ENCODE data around the gene NEB.

The NEB gene

GRCh38 chr2:151765760-151766410 lies 31.6 kb upstream of the NEB start:
- H3K4ac ChIP-seq (ENCODE audit: low read depth, low read length) = no peak overlapping the region
- H4K5ac ChIP-seq (ENCODE audit: low read length) = no peak overlapping the region
- no peak overlapping the region for H3K4me3 ChIP-seq (ENCODE audit: low read length)
- no peak overlapping the region for H4K8ac ChIP-seq (ENCODE audit: low read depth, low read length)
- peaks cover 2% of the 10 kb centered on the region for H3K4me1 ChIP-seq (ENCODE audit: control insufficient read depth, low read depth, low read length)
- H3K23ac ChIP-seq (ENCODE audit: low read length) = no peak overlapping the region
- H3K27ac ChIP-seq (ENCODE audit: low read depth, low read length) = no peak overlapping the region
- H2BK120ac ChIP-seq (ENCODE audit: low read depth, low read length) = no peak overlapping the region
- H2BK15ac ChIP-seq (replicated peaks; ENCODE audit: low read depth) = no peak overlapping the region
- H3K4me2 ChIP-seq (ENCODE audit: low read length) = no peak overlapping the region
- no peaks in the 10 kb centered on the region for H3K79me1 ChIP-seq (ENCODE audit: low read length)
- no peak overlapping the region for H3K9ac ChIP-seq (ENCODE audit: low read length)
- no peaks in the 10 kb centered on the region for H3K79me2 ChIP-seq (ENCODE audit: control insufficient read depth, insufficient read depth, low read length)
- no peak overlapping the region for H2AK5ac ChIP-seq (ENCODE audit: low read length)
- no peaks in the 10 kb centered on the region for H3K36me3 ChIP-seq (ENCODE audit: control insufficient read depth, insufficient read depth, low read length)
- WGBS (ENCODE audit: extremely low coverage, insufficient coverage, low lambda C conversion rate) = no CpG with 5 or more reads among the region's 10 CpGs
- H3K27me3 ChIP-seq (ENCODE audit: insufficient read depth, low read length, poor library complexity) = no peaks in the 10 kb centered on the region
- no peak overlapping the region for H3K18ac ChIP-seq (ENCODE audit: low read length)
- no peak overlapping the region for H3K56ac ChIP-seq (ENCODE audit: low read length)
- no peak for DNase-seq
- no peak overlapping the region for H2BK5ac ChIP-seq (ENCODE audit: low read length)

- no peaks in the 10 kb centered on the region for H3K27me3 ChIP-seq (ENCODE audit: insufficient read depth, low read length, poor library complexity)
- no peak overlapping the region for H3K4ac ChIP-seq (ENCODE audit: low read depth, low read length)
- H3K56ac ChIP-seq (ENCODE audit: low read length) = no peak overlapping the region
- H3K23ac ChIP-seq (ENCODE audit: low read length) = no peak overlapping the region
- H3K4me1 ChIP-seq (ENCODE audit: control insufficient read depth, low read depth, low read length) = peaks cover 2% of the 10 kb centered on the region
- H4K5ac ChIP-seq (ENCODE audit: low read length) = no peak overlapping the region
- no peak overlapping the region for H2BK120ac ChIP-seq (ENCODE audit: low read depth, low read length)
- no peak overlapping the region for H3K4me3 ChIP-seq (ENCODE audit: low read length)
- no peak overlapping the region for H2BK5ac ChIP-seq (ENCODE audit: low read length)
- H3K79me2 ChIP-seq (ENCODE audit: control insufficient read depth, insufficient read depth, low read length) = no peaks in the 10 kb centered on the region
- no peak overlapping the region for H3K9ac ChIP-seq (ENCODE audit: low read length)
- WGBS (ENCODE audit: extremely low coverage, insufficient coverage, low lambda C conversion rate) = no CpG with 5 or more reads among the region's 3 CpGs
- H3K4me2 ChIP-seq (ENCODE audit: low read length) = no peak overlapping the region
- DNase-seq = no peak
- H3K18ac ChIP-seq (ENCODE audit: low read length) = no peak overlapping the region
- no peaks in the 10 kb centered on the region for H3K36me3 ChIP-seq (ENCODE audit: control insufficient read depth, insufficient read depth, low read length)
- no peak overlapping the region for H3K27ac ChIP-seq (ENCODE audit: low read depth, low read length)
- no peaks in the 10 kb centered on the region for H3K79me1 ChIP-seq (ENCODE audit: low read length)
- H4K8ac ChIP-seq (ENCODE audit: low read depth, low read length) = no peak overlapping the region
- no peak overlapping the region for H2BK15ac ChIP-seq (replicated peaks; ENCODE audit: low read depth)
- no peak overlapping the region for H2AK5ac ChIP-seq (ENCODE audit: low read length)
Measured at GRCh38 chr2:151762694-151763093, 28.4 kb upstream of the NEB start.

DNA sequence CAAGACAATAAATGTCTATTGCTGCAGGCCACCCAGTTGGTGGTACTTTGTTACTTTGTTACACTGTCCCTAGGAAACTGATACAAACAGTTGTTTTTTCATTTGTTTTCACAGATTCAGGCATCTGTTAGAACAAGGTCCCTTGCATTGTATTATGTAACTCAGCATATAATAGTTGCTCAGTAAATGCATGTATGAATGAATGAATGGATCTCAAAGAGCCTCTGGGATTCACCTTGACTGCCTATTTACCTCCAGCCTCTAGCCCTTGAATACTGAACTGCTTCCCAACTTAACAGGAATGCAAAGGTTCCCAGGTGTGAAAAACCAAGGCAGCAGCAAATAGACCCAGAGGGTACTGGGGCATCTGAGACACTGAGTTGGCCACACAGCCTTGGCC lies 27.4 kb upstream of the NEB start:
- Histone ChIP-seq H2AK5ac (ENCODE audit: low read length) (no peak overlapping the region), H3K4ac (ENCODE audit: low read depth, low read length) (no peak overlapping the region), H2BK15ac (replicated peaks; ENCODE audit: low read depth) (no peak overlapping the region), H3K27me3 (ENCODE audit: insufficient read depth, low read length, poor library complexity) (no peaks in the 10 kb centered on the region), H2BK120ac (ENCODE audit: low read depth, low read length) (no peak overlapping the region), H3K9ac (ENCODE audit: low read length) (no peak overlapping the region), H3K4me1 (ENCODE audit: control insufficient read depth, low read depth, low read length) (peaks cover 2% of the 10 kb centered on the region), H3K79me2 (ENCODE audit: control insufficient read depth, insufficient read depth, low read length) (no peaks in the 10 kb centered on the region), H3K79me1 (ENCODE audit: low read length) (no peaks in the 10 kb centered on the region), H4K8ac (ENCODE audit: low read depth, low read length) (no peak overlapping the region), H3K4me3 (ENCODE audit: low read length) (no peak overlapping the region), H4K5ac (ENCODE audit: low read length) (no peak overlapping the region), H3K4me2 (ENCODE audit: low read length) (no peak overlapping the region), H3K56ac (ENCODE audit: low read length) (no peak overlapping the region), H2BK5ac (ENCODE audit: low read length) (no peak overlapping the region), H3K18ac (ENCODE audit: low read length) (no peak overlapping the region), H3K27ac (ENCODE audit: low read depth, low read length) (no peak overlapping the region), H3K23ac (ENCODE audit: low read length) (no peak overlapping the region), H3K36me3 (ENCODE audit: control insufficient read depth, insufficient read depth, low read length) (no peaks in the 10 kb centered on the region)
- no peak for DNase-seq

DNA sequence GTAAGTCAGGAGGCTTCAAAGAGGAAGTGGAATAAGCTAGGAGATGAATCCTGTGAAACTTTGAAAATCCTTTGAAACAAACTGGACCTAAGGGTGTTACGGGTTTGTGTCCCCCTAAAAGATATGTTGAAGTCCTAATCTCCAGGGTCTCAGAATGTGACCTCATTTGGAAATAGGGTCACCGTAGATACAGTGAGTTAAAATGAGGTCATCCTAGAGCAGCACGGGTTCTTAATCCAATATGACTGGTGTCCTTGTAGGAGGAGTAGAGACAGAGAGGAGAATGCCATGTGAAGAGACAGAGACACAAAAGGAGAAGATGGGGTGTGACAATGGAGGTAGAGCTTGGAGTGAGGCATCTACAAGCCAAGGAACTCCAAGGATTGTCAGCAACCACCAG lies 26.9 kb upstream of the NEB start:
- H3K56ac ChIP-seq (ENCODE audit: low read length) = no peak overlapping the region
- H3K18ac ChIP-seq (ENCODE audit: low read length) = no peak overlapping the region
- no peaks in the 10 kb centered on the region for H3K79me1 ChIP-seq (ENCODE audit: low read length)
- no peak overlapping the region for H4K8ac ChIP-seq (ENCODE audit: low read depth, low read length)
- H2AK5ac ChIP-seq (ENCODE audit: low read length) = no peak overlapping the region
- DNase-seq = no peak
- peaks cover 2% of the 10 kb centered on the region for H3K4me1 ChIP-seq (ENCODE audit: control insufficient read depth, low read depth, low read length)
- WGBS (ENCODE audit: extremely low coverage, insufficient coverage, low lambda C conversion rate) = no CpG with 5 or more reads among the region's 3 CpGs
- H3K4me2 ChIP-seq (ENCODE audit: low read length) = no peak overlapping the region
- H3K23ac ChIP-seq (ENCODE audit: low read length) = no peak overlapping the region
- H3K79me2 ChIP-seq (ENCODE audit: control insufficient read depth, insufficient read depth, low read length) = no peaks in the 10 kb centered on the region
- no peak overlapping the region for H3K4me3 ChIP-seq (ENCODE audit: low read length)
- no peak overlapping the region for H2BK5ac ChIP-seq (ENCODE audit: low read length)
- H4K5ac ChIP-seq (ENCODE audit: low read length) = no peak overlapping the region
- no peaks in the 10 kb centered on the region for H3K36me3 ChIP-seq (ENCODE audit: control insufficient read depth, insufficient read depth, low read length)
- no peaks in the 10 kb centered on the region for H3K27me3 ChIP-seq (ENCODE audit: insufficient read depth, low read length, poor library complexity)
- no peak overlapping the region for H2BK15ac ChIP-seq (replicated peaks; ENCODE audit: low read depth)
- no peak overlapping the region for H3K27ac ChIP-seq (ENCODE audit: low read depth, low read length)
- H3K4ac ChIP-seq (ENCODE audit: low read depth, low read length) = no peak overlapping the region
- no peak overlapping the region for H3K9ac ChIP-seq (ENCODE audit: low read length)
- H2BK120ac ChIP-seq (ENCODE audit: low read depth, low read length) = no peak overlapping the region

DNA sequence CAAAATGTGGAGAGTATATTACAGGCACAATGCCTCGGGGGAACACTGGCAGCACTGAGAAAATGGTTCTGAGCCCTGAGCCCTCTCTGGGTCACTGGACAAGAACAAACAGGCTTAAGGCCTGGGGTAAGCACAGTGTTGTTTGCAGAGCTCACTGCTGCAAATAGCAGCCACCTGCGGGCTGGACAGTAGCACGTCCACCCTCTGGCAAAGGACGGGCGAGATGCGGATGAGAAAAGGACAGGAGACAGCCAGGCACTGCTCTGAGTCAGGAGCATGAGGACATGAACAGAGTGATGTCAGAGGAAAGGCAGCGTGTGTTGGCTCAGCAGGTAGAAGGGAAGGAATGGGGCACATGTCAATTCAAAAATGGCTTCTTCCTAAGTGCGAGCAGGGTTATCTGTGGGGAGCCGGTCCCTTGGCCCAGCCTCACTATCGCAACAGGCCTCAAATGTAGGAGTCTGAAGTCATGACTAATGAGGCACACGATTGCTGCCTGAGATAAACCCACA lies 25.9 kb upstream of the NEB start:
- H3K4me1 ChIP-seq (ENCODE audit: control insufficient read depth, low read depth, low read length) = no peaks in the 10 kb centered on the region
- H2BK15ac ChIP-seq (replicated peaks; ENCODE audit: low read depth) = no peak overlapping the region
- H3K56ac ChIP-seq (ENCODE audit: low read length) = no peak overlapping the region
- DNase-seq = peak; percentile 88
- no peak overlapping the region for H3K23ac ChIP-seq (ENCODE audit: low read length)
- no peak overlapping the region for H3K27ac ChIP-seq (ENCODE audit: low read depth, low read length)
- no peaks in the 10 kb centered on the region for H3K36me3 ChIP-seq (ENCODE audit: control insufficient read depth, insufficient read depth, low read length)
- no peak overlapping the region for H4K8ac ChIP-seq (ENCODE audit: low read depth, low read length)
- H2BK120ac ChIP-seq (ENCODE audit: low read depth, low read length) = no peak overlapping the region
- no peak overlapping the region for H4K5ac ChIP-seq (ENCODE audit: low read length)
- H3K18ac ChIP-seq (ENCODE audit: low read length) = no peak overlapping the region
- H2AK5ac ChIP-seq (ENCODE audit: low read length) = no peak overlapping the region
- no peaks in the 10 kb centered on the region for H3K79me2 ChIP-seq (ENCODE audit: control insufficient read depth, insufficient read depth, low read length)
- H3K4ac ChIP-seq (ENCODE audit: low read depth, low read length) = no peak overlapping the region
- H3K9ac ChIP-seq (ENCODE audit: low read length) = no peak overlapping the region
- no CpG with 5 or more reads among the region's 11 CpGs for WGBS (ENCODE audit: extremely low coverage, insufficient coverage, low lambda C conversion rate)
- H2BK5ac ChIP-seq (ENCODE audit: low read length) = no peak overlapping the region
- H3K4me3 ChIP-seq (ENCODE audit: low read length) = no peak overlapping the region
- H3K79me1 ChIP-seq (ENCODE audit: low read length) = no peaks in the 10 kb centered on the region
- no peaks in the 10 kb centered on the region for H3K27me3 ChIP-seq (ENCODE audit: insufficient read depth, low read length, poor library complexity)
- H3K4me2 ChIP-seq (ENCODE audit: low read length) = no peak overlapping the region

GRCh38 chr2:151758744-151759143 lies 24.5 kb upstream of the NEB start:
- DNase-seq = no peak
- H4K8ac ChIP-seq (ENCODE audit: low read depth, low read length) = no peak overlapping the region
- H3K4me2 ChIP-seq (ENCODE audit: low read length) = no peak overlapping the region
- H3K27me3 ChIP-seq (ENCODE audit: insufficient read depth, low read length, poor library complexity) = no peaks in the 10 kb centered on the region
- H3K27ac ChIP-seq (ENCODE audit: low read depth, low read length) = no peak overlapping the region
- H3K9ac ChIP-seq (ENCODE audit: low read length) = no peak overlapping the region
- no peak overlapping the region for H3K4ac ChIP-seq (ENCODE audit: low read depth, low read length)
- H3K4me1 ChIP-seq (ENCODE audit: control insufficient read depth, low read depth, low read length) = no peaks in the 10 kb centered on the region
- H3K4me3 ChIP-seq (ENCODE audit: low read length) = no peak overlapping the region
- H3K18ac ChIP-seq (ENCODE audit: low read length) = no peak overlapping the region
- H4K5ac ChIP-seq (ENCODE audit: low read length) = no peak overlapping the region
- H2BK15ac ChIP-seq (replicated peaks; ENCODE audit: low read depth) = no peak overlapping the region
- WGBS (ENCODE audit: extremely low coverage, insufficient coverage, low lambda C conversion rate) = no CpG with 5 or more reads among the region's 3 CpGs
- H2BK5ac ChIP-seq (ENCODE audit: low read length) = no peak overlapping the region
- H2AK5ac ChIP-seq (ENCODE audit: low read length) = no peak overlapping the region
- H2BK120ac ChIP-seq (ENCODE audit: low read depth, low read length) = no peak overlapping the region
- no peak overlapping the region for H3K56ac ChIP-seq (ENCODE audit: low read length)
- no peaks in the 10 kb centered on the region for H3K79me2 ChIP-seq (ENCODE audit: control insufficient read depth, insufficient read depth, low read length)
- H3K23ac ChIP-seq (ENCODE audit: low read length) = no peak overlapping the region
- no peaks in the 10 kb centered on the region for H3K79me1 ChIP-seq (ENCODE audit: low read length)
- no peaks in the 10 kb centered on the region for H3K36me3 ChIP-seq (ENCODE audit: control insufficient read depth, insufficient read depth, low read length)

Measured in mesendoderm (in vitro differentiated cells).